Endodermal cell (in vitro differentiated cells): Measurements from ENCODE around the gene GALNT18. TPM values are rescaled to one million over a fixed set of nuclear protein-coding genes. Genes with fewer than 3 reads are reported as not detected.

Source experiments
- DNase-seq: peaks from one replicate; pipeline ENCODE4 v3.0.0-alpha.2; 2017
- H3K27ac ChIP-seq: 2 replicates; pipeline ENCODE4 v1.5.1; 2013; ENCODE audit warnings: mild to moderate bottlenecking, low read depth, low read length, moderate library complexity
- H3K27me3 ChIP-seq: 2 replicates; pipeline ENCODE4 v1.6.1; 2013; ENCODE audit warnings: mild to moderate bottlenecking, low read length, moderate library complexity; ENCODE audit not compliant: insufficient read depth, control insufficient read depth, poor library complexity, severe bottlenecking
- H3K36me3 ChIP-seq: 2 replicates; pipeline ENCODE4 v1.7.0; 2013; ENCODE audit warnings: mild to moderate bottlenecking, low read length, moderate library complexity; ENCODE audit not compliant: control insufficient read depth, insufficient read depth
- H3K4me1 ChIP-seq: one replicate; pipeline ENCODE4 v1.7.0; 2013; ENCODE audit warnings: low read length; ENCODE audit not compliant: control insufficient read depth, insufficient read depth
- H3K4me3 ChIP-seq: 2 replicates; pipeline ENCODE4 v1.5.1; 2013; ENCODE audit warnings: mild to moderate bottlenecking, low read length, moderate library complexity
- H3K9ac ChIP-seq: 2 replicates; pipeline ENCODE4 v1.6.1; 2013; ENCODE audit warnings: mild to moderate bottlenecking, low read length, moderate library complexity; ENCODE audit not compliant: poor library complexity, severe bottlenecking; ENCODE audit errors: extremely low read depth
- H3K9me3 ChIP-seq: 2 replicates; pipeline ENCODE4 v1.6.1; 2013; ENCODE audit warnings: mild to moderate bottlenecking, low read length, moderate library complexity; ENCODE audit not compliant: control insufficient read depth
- H3K27ac Mint-ChIP-seq: 2 replicates; pipeline ENCODE4 v1.8.0; 2020; ENCODE audit warnings: mixed read lengths
- H3K27me3 Mint-ChIP-seq: 2 replicates; pipeline ENCODE4 v1.8.0; 2021; ENCODE audit warnings: mild to moderate bottlenecking, mixed read lengths; ENCODE audit not compliant: insufficient read depth
- H3K36me3 Mint-ChIP-seq: 2 replicates; pipeline ENCODE4 v1.8.0; 2020; ENCODE audit warnings: low read depth, mixed read lengths
- H3K4me1 Mint-ChIP-seq: 2 replicates; pipeline ENCODE4 v1.8.0; 2020; ENCODE audit warnings: mixed read lengths
- H3K4me3 Mint-ChIP-seq: 2 replicates; pipeline ENCODE4 v1.8.0; 2020; ENCODE audit warnings: mild to moderate bottlenecking, moderate library complexity, mixed read lengths
- H3K9me3 Mint-ChIP-seq: 2 replicates; pipeline ENCODE4 v1.8.0; 2020; ENCODE audit warnings: mild to moderate bottlenecking, mixed read lengths
- WGBS, 2 experiments: methylation state at CpG; one replicate each; pipeline versions ENCODE4 v1.1.5 to v1.1.7; 2013; ENCODE audit warnings: missing lambda C conversion rate in 2 of 2, mixed read lengths in 1 of 2; ENCODE audit not compliant: insufficient coverage in 1 of 2, insufficient read length in 1 of 2; 5-methylcytosine and 5-hydroxymethylcytosine counted together
- total RNA-seq, 2 donors: library from RNA; stranded (reverse); fragmentation: NEBNext Ultra II Directional in 1 of 2; extraction: Animal tissue kit (Norgen Biotek cat#: 25700) in 1 of 2; gene quantifications; 2 replicates in 1 of 2; 3 replicates in 1 of 2; pipeline ENCODE4 v1.2.1, GENCODE V29; 2021
- TF ChIP-seq, protein P1 (sequence below): fragments of 200-600 bp; sonication (generic); conservative IDR thresholded peaks from 2 replicates; pipeline ENCODE4 v1.5.0; 2021; ENCODE audit warnings: antibody characterized with exemption, mild to moderate bottlenecking

Gene GALNT18
- total RNA-seq, 2 donors from 2014 or later: 5.1 to 9.9 TPM

- Histone ChIP-seq H3K4me1 (peaks cover 7% of the 10 kb centered on the region), H3K9me3 (peaks cover 5% of the 10 kb centered on the region), H3K27ac (no peak overlapping the region), H3K4me3 (no peak overlapping the region), H3K36me3 (no peaks in the 10 kb centered on the region), H3K27me3 (no peaks in the 10 kb centered on the region), H3K9ac (no peak overlapping the region)
- Mint-ChIP-seq H3K4me3 (no peak overlapping the region), H3K36me3 (peaks cover 11% of the 10 kb centered on the region), H3K4me1 (peaks cover 11% of the 10 kb centered on the region), H3K27me3 (peaks cover 3% of the 10 kb centered on the region), H3K9me3 (peaks cover 5% of the 10 kb centered on the region), H3K27ac (no peak overlapping the region)
- no peak for DNase-seq
- TF ChIP-seq, protein P1, sequence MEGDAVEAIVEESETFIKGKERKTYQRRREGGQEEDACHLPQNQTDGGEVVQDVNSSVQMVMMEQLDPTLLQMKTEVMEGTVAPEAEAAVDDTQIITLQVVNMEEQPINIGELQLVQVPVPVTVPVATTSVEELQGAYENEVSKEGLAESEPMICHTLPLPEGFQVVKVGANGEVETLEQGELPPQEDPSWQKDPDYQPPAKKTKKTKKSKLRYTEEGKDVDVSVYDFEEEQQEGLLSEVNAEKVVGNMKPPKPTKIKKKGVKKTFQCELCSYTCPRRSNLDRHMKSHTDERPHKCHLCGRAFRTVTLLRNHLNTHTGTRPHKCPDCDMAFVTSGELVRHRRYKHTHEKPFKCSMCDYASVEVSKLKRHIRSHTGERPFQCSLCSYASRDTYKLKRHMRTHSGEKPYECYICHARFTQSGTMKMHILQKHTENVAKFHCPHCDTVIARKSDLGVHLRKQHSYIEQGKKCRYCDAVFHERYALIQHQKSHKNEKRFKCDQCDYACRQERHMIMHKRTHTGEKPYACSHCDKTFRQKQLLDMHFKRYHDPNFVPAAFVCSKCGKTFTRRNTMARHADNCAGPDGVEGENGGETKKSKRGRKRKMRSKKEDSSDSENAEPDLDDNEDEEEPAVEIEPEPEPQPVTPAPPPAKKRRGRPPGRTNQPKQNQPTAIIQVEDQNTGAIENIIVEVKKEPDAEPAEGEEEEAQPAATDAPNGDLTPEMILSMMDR: no peak
Measured at GRCh38 chr11:11322101-11322500, 299.7 kb downstream of the GALNT18 start.

- no peak overlapping the region for H3K4me3 Mint-ChIP-seq
- Histone ChIP-seq H3K4me1 (peaks cover 7% of the 10 kb centered on the region), H3K36me3 (no peaks in the 10 kb centered on the region), H3K4me3 (no peak overlapping the region), H3K9ac (no peak overlapping the region), H3K27me3 (no peaks in the 10 kb centered on the region), H3K9me3 (peaks cover 5% of the 10 kb centered on the region), H3K27ac (no peak overlapping the region)
- peak; percentile 57 for DNase-seq
- WGBS, 2 experiments: 74% methylated on average over 2 of the region's 2 CpGs; no CpG with 5 or more reads in 1 of the 2 experiments
- peaks cover 5% of the 10 kb centered on the region for H3K9me3 Mint-ChIP-seq
- H3K36me3 Mint-ChIP-seq: peaks cover 7% of the 10 kb centered on the region
- TF ChIP-seq, protein P1: no peak
- no peak overlapping the region for H3K27ac Mint-ChIP-seq
- H3K27me3 Mint-ChIP-seq: peaks cover 3% of the 10 kb centered on the region
- H3K4me1 Mint-ChIP-seq: peaks cover 11% of the 10 kb centered on the region
Measured at GRCh38 chr11:11320825-11321224, 301.0 kb downstream of the GALNT18 start.

DNA sequence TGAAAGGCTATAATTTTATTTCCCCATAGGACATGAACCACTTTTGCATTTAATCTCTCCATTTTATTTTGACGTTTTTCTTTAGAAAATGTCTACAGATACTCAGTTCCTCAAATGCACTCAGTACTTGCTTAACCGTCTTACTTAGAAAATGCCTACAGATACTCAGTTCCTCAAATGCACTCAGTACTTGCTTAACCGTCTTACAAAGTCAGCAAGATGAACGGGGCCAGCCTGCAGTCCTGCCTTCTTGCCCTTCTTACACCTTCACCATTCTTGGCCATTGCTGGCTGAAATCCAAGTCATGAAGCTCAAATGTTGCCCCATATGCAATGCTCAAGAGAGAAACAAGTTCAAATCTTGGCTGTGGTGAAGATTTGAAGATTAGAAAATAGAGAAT is 302.8 kb downstream of the GALNT18 start:
- no peaks in the 10 kb centered on the region for H3K27me3 ChIP-seq
- no peak for DNase-seq
- H3K9me3 ChIP-seq: peaks cover 5% of the 10 kb centered on the region
- Mint-ChIP-seq H3K27me3 (peaks cover 3% of the 10 kb centered on the region), H3K36me3 (no peaks in the 10 kb centered on the region), H3K9me3 (peaks cover 5% of the 10 kb centered on the region), H3K4me3 (no peak overlapping the region), H3K27ac (no peak overlapping the region), H3K4me1 (peaks cover 11% of the 10 kb centered on the region)
- no peak overlapping the region for H3K4me3 ChIP-seq
- H3K9ac ChIP-seq: no peak overlapping the region
- peaks cover 7% of the 10 kb centered on the region for H3K4me1 ChIP-seq
- TF ChIP-seq, protein P1: no peak
- H3K27ac ChIP-seq: no peak overlapping the region
- 94 to 97% methylated on average over 4 of the region's 4 CpGs for WGBS, 2 experiments
- H3K36me3 ChIP-seq: no peaks in the 10 kb centered on the region
